Measurements from ENCODE around the gene STRA6. TPM values are rescaled to one million over a fixed set of nuclear protein-coding genes. Genes with fewer than 3 reads are reported as not detected.

The STRA6 gene
- polyA plus RNA-seq, 1 experiment, result 10.9 TPM

GRCh38 chr15:74226761-74227540 is 24.4 kb upstream of the STRA6 start:
- Histone ChIP-seq H3K4me3 (ENCODE audit: low read depth, low read length) (no peak overlapping the region), H3K27me3 (ENCODE audit: control insufficient read depth, insufficient read depth, low read length) (peaks cover 9% of the 10 kb centered on the region), H3K36me3 (ENCODE audit: control insufficient read depth, insufficient read depth, low read length) (no peaks in the 10 kb centered on the region)
- no peak for DNase-seq (ENCODE audit: low read depth)
- POLR2A ChIA-PET, result no interaction called here
- no peak for TF ChIP-seq CTCF (IDR thresholded peaks at IDR 0.05; ENCODE audit: insufficient read depth, low read depth, low read length)
- CTCF ChIA-PET, result interaction anchor here (1.1 kb wide), 1 partner anchor 12 kb away, joined by 4 read pairs; no protein-coding TSS in a partner anchor

- peaks cover 12% of the 10 kb centered on the region for H3K27me3 ChIP-seq (ENCODE audit: control insufficient read depth, insufficient read depth, low read length)
- ChIA-PET POLR2A (no interaction called here), CTCF (interaction anchor here (1.0 kb wide), 1 partner anchor 8 kb away, joined by 3 read pairs; no protein-coding TSS in a partner anchor)
- H3K4me3 ChIP-seq (ENCODE audit: low read depth, low read length), result no peak overlapping the region
- no peak for TF ChIP-seq CTCF (IDR thresholded peaks at IDR 0.05; ENCODE audit: insufficient read depth, low read depth, low read length)
- no peak for DNase-seq (ENCODE audit: low read depth)
- H3K36me3 ChIP-seq (ENCODE audit: control insufficient read depth, insufficient read depth, low read length), result no peaks in the 10 kb centered on the region
Observed at GRCh38 chr15:74225928-74226327, 23.3 kb upstream of the STRA6 start.

DNA sequence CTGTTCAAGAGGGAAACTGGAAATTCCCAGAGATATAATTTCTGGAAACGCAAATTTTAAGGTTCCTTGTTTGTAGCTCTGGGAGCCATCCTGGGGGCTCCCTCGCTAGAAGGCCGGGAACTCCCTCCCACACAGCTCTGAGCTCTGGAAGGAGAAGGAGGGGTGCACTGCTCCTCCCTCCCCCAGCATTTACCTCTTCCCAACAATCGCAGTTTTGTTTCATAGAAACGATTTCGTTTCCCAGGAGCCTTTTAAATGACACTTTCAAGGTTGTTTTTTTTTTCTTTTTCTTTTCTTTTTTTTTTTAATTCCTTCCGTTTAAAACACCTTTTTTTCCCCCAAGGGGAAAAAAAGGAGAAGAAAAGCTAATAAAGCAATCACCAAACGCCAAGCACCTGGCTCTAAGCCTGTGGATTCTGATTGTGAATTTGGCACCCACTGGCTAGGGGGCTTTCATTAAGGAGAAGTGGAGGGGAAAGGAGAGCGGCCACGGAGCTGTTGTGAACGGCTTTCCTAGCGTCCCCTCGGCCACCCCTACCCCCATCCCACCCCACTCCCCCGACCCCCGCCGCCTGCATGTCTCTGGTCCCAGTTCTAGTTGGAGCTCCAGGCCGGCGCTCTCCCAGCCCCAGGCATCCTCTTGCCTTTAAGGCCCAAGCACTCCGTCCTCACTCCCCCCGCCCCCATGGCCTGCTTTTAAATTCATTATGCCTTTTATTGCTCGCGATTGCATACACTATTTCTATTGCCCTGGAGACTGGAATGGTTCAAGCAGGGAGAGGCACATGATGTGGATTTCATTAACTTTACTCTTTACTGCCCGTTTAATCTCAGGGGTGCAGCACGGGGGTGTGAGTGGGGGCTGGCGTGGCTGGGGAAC is 19.9 kb upstream of the STRA6 start:
- DNase-seq (ENCODE audit: low read depth), result no peak
- POLR2A ChIA-PET, result no interaction called here
- Histone ChIP-seq H3K4me3 (ENCODE audit: low read depth, low read length) (no peak overlapping the region), H3K27me3 (ENCODE audit: control insufficient read depth, insufficient read depth, low read length) (peaks cover 11% of the 10 kb centered on the region), H3K36me3 (ENCODE audit: control insufficient read depth, insufficient read depth, low read length) (no peaks in the 10 kb centered on the region)
- TF ChIP-seq CTCF (IDR thresholded peaks at IDR 0.05; ENCODE audit: insufficient read depth, low read depth, low read length), result no peak
- CTCF ChIA-PET, result interaction anchor here (0.6 to 1.4 kb wide), 3 partner anchors 17 to 93 kb away, joined by 3 to 4 read pairs (median 3); no protein-coding TSS in a partner anchor

- POLR2A ChIA-PET, result no interaction called here
- no peak for TF ChIP-seq CTCF (IDR thresholded peaks at IDR 0.05; ENCODE audit: insufficient read depth, low read depth, low read length)
- DNase-seq (ENCODE audit: low read depth), result no peak
- H3K27me3 ChIP-seq (ENCODE audit: control insufficient read depth, insufficient read depth, low read length), result peaks cover 11% of the 10 kb centered on the region
- no peak overlapping the region for H3K4me3 ChIP-seq (ENCODE audit: low read depth, low read length)
- H3K36me3 ChIP-seq (ENCODE audit: control insufficient read depth, insufficient read depth, low read length), result no peaks in the 10 kb centered on the region
- CTCF ChIA-PET, result interaction anchor here (0.6 to 2.0 kb wide), 6 partner anchors 12 to 101 kb away, joined by 3 to 6 read pairs (median 3); no protein-coding TSS in a partner anchor
Observed at GRCh38 chr15:74221399-74222239, 19.0 kb upstream of the STRA6 start.

All from BJ (cell line).